Measurements from ENCODE around the gene TTLL11. TPM values are rescaled to one million over a fixed set of nuclear protein-coding genes. Genes with fewer than 3 reads are reported as not detected.
"Not testable (repeated sequence)": the region's sequence is repeated elsewhere in the genome, so short reads cannot be mapped to it uniquely, and the experiment has no call there.

Gene TTLL11
- total RNA-seq, 1 experiment from 2014 or later = 2.3 TPM

DNA sequence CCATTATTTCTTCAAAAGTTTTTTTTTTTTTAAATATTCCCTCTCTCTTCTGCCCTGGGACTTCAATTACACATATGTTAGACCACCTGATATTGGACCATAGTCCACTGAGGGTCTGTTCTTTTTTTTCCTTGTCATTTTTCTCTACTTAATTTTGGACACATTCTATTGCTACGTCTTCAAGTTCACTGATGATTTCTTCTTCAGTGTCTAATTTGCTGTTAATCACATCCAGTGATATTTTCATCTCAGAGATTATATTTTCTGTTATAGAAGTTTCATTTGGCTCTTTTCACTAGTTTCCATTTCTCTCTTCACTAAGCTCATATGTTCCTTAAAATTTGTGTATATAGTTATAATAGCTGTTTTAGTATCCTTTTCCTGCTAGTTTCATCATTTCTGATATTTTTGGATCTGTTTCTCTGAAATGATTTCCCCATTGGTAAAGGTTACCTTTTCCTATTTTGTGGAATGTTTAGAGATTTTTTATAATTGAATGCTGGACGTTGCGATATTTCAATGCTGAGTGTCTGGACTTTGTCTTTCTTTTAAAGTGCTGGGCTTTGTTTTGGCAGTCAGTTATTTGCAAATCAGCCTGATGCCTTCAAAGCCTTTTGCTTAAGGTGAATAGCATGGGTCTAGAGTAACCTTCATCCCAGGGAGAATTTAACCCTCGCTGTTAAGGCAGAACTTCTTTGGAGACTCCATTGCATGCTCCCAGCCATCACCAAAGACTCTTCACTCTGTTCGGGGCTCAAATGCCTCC is 111.8 kb downstream of the TTLL11 start:
- Histone ChIP-seq H3K9me2 (ENCODE audit: insufficient read depth) (no peaks in the 10 kb centered on the region), H3F3A (ENCODE audit: insufficient read depth, low read depth) (no peaks in the 10 kb centered on the region), H3K27me3 (ENCODE audit: insufficient read depth, low read depth) (no peaks in the 10 kb centered on the region), H3K79me2 (ENCODE audit: low read depth) (no peaks in the 10 kb centered on the region), H2AFZ (no peak overlapping the region), H4K20me1 (ENCODE audit: insufficient read depth) (no peaks in the 10 kb centered on the region), H3K9me3 (ENCODE audit: insufficient read depth, low read depth) (no peaks in the 10 kb centered on the region), H3K4me1 (replicated peaks; ENCODE audit: insufficient read depth) (no peaks in the 10 kb centered on the region), H3K27ac (no peak overlapping the region), H3K4me3 (no peak overlapping the region), H3K4me2 (no peak overlapping the region), H3K36me3 (ENCODE audit: low read depth) (no peaks in the 10 kb centered on the region)
- intact Hi-C loops (cut with micrococcal nuclease; ENCODE audit: unreplicated experiment) = no loop called here
- POLR2A ChIA-PET (ENCODE audit: unreplicated experiment) = interaction anchor here (0.6 kb wide), 2 partner anchors 198 to 1860 kb away, joined by 6 to 7 read pairs; no protein-coding TSS in a partner anchor
- DNase-seq = no peak
- no TSS peak for BruUV-seq (replicated peaks)
- TF ChIP-seq, protein P1, sequence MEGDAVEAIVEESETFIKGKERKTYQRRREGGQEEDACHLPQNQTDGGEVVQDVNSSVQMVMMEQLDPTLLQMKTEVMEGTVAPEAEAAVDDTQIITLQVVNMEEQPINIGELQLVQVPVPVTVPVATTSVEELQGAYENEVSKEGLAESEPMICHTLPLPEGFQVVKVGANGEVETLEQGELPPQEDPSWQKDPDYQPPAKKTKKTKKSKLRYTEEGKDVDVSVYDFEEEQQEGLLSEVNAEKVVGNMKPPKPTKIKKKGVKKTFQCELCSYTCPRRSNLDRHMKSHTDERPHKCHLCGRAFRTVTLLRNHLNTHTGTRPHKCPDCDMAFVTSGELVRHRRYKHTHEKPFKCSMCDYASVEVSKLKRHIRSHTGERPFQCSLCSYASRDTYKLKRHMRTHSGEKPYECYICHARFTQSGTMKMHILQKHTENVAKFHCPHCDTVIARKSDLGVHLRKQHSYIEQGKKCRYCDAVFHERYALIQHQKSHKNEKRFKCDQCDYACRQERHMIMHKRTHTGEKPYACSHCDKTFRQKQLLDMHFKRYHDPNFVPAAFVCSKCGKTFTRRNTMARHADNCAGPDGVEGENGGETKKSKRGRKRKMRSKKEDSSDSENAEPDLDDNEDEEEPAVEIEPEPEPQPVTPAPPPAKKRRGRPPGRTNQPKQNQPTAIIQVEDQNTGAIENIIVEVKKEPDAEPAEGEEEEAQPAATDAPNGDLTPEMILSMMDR (conservative IDR thresholded peaks at IDR 0.05) = no peak
- CTCF ChIA-PET = no interaction called here

DNA sequence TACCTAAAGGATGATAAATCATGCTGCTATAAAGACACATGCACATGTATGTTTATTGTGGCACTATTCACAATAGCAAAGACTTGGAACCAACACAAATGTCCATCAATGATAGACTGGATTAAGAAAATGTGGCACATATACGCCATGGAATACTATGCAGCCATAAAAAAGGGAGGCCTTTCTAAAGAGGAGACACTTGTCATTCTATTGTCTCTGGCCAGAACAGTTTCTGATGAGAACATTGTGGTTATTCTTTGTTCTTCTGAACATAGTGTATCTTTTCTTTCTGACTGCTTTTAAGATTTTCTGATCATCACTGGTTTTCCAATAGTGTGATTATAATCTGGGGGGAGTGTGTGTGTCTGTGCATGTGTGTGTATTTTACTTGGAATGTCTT is 112.4 kb downstream of the TTLL11 start:
- H3K9me3 ChIP-seq (ENCODE audit: insufficient read depth, low read depth); H3K4me3 ChIP-seq; H4K20me1 ChIP-seq (ENCODE audit: insufficient read depth); DNase-seq; H3K36me3 ChIP-seq (ENCODE audit: low read depth); H3K79me2 ChIP-seq (ENCODE audit: low read depth); H3K9me2 ChIP-seq (ENCODE audit: insufficient read depth); BruUV-seq (replicated peaks); H3K27ac ChIP-seq; H3K4me1 ChIP-seq (replicated peaks; ENCODE audit: insufficient read depth); CTCF ChIA-PET; intact Hi-C loops (cut with micrococcal nuclease; ENCODE audit: unreplicated experiment); H3K4me2 ChIP-seq; H3F3A ChIP-seq (ENCODE audit: insufficient read depth, low read depth); H3K27me3 ChIP-seq (ENCODE audit: insufficient read depth, low read depth); H2AFZ ChIP-seq: not testable (repeated sequence)
- POLR2A ChIA-PET (ENCODE audit: unreplicated experiment) = interaction anchor here (0.6 kb wide), 2 partner anchors 197 to 1859 kb away, joined by 6 to 7 read pairs; no protein-coding TSS in a partner anchor

DNA sequence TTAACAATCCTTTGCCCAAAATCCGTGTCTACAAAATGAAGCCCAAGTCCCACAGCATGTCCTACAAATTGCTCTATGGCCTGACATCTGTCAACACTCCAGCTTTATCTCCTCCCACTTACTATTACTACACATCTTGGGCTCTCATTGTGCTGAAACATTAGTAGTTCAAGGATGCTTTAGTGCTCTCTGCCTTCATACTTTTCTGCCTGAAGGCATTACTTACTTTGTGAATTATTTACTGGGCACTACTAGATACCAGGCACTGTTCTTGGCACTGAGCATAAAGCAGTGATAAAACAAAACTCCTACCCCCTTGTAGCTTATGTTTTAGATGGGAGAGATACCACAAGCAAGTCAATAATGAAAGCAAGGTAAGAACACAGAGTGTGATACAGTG is 113.4 kb downstream of the TTLL11 start:
- no TSS peak for BruUV-seq (replicated peaks)
- ChIA-PET CTCF (no interaction called here), POLR2A (ENCODE audit: unreplicated experiment) (no interaction called here)
- Histone ChIP-seq H3K9me3 (ENCODE audit: insufficient read depth, low read depth) (no peaks in the 10 kb centered on the region), H3K4me3 (no peak overlapping the region), H3K27me3 (ENCODE audit: insufficient read depth, low read depth) (no peaks in the 10 kb centered on the region), H3F3A (ENCODE audit: insufficient read depth, low read depth) (no peaks in the 10 kb centered on the region), H3K4me1 (replicated peaks; ENCODE audit: insufficient read depth) (no peaks in the 10 kb centered on the region), H3K4me2 (no peak overlapping the region), H4K20me1 (ENCODE audit: insufficient read depth) (no peaks in the 10 kb centered on the region), H3K79me2 (ENCODE audit: low read depth) (no peaks in the 10 kb centered on the region), H3K9me2 (ENCODE audit: insufficient read depth) (no peaks in the 10 kb centered on the region), H2AFZ (no peak overlapping the region), H3K27ac (no peak overlapping the region), H3K36me3 (ENCODE audit: low read depth) (no peaks in the 10 kb centered on the region)
- no peak for DNase-seq
- intact Hi-C loops (cut with micrococcal nuclease; ENCODE audit: unreplicated experiment) = loop anchor here (10.0 kb wide), 1 partner anchor 115 kb away; no protein-coding TSS in a partner anchor
- no peak for TF ChIP-seq EZH2 (IDR thresholded peaks at IDR 0.05; ENCODE audit: low read depth)
- TF ChIP-seq, protein P1 (conservative IDR thresholded peaks at IDR 0.05) = no peak

DNA sequence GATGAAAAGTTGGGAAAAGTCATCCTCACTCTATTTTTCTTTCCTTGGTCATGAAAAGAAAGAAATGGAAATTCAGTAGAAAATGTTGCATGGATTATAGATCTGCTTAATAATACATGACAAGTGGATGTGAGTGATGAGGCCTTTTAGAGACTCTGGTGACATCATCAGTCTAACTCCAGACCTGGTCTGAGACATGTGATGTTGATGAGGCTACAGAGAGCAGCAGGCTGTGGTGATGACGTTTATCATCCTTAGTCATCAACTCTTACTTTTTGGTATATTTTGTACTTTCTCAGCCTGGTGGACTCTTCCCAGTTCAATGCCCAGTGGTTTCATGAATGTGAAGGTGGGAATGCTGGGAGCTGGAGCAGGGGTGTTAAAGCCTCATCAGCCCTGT is 116.4 kb downstream of the TTLL11 start:
- intact Hi-C loops (cut with micrococcal nuclease; ENCODE audit: unreplicated experiment) = loop anchor here (10.0 kb wide), 1 partner anchor 112 kb away; no protein-coding TSS in a partner anchor
- Histone ChIP-seq H3K36me3 (ENCODE audit: low read depth) (no peaks in the 10 kb centered on the region), H3K4me3 (no peak overlapping the region), H3K4me1 (replicated peaks; ENCODE audit: insufficient read depth) (peaks cover 27% of the 10 kb centered on the region), H3K27me3 (ENCODE audit: insufficient read depth, low read depth) (no peaks in the 10 kb centered on the region), H2AFZ (no peak overlapping the region), H3K27ac (no peak overlapping the region), H3K79me2 (ENCODE audit: low read depth) (no peaks in the 10 kb centered on the region), H3K9me3 (ENCODE audit: insufficient read depth, low read depth) (no peaks in the 10 kb centered on the region), H3K4me2 (no peak overlapping the region), H3K9me2 (ENCODE audit: insufficient read depth) (no peaks in the 10 kb centered on the region), H4K20me1 (ENCODE audit: insufficient read depth) (no peaks in the 10 kb centered on the region), H3F3A (ENCODE audit: insufficient read depth, low read depth) (peaks cover 27% of the 10 kb centered on the region)
- ChIA-PET POLR2A (ENCODE audit: unreplicated experiment) (no interaction called here), CTCF (no interaction called here)
- TF ChIP-seq, protein P1 (conservative IDR thresholded peaks at IDR 0.05) = no peak
- no peak for TF ChIP-seq EZH2 (IDR thresholded peaks at IDR 0.05; ENCODE audit: low read depth)
- no TSS peak for BruUV-seq (replicated peaks)
- no peak for DNase-seq

Measured in PC-9 (cell line).